GM18526 (cell line): ENCODE results near the gene BDH2.

Source experiments
- POLR2A ChIP-seq: IDR thresholded peaks from 3 replicates; pipeline ENCODE4 v1.6.1; 2011; ENCODE audit not compliant: insufficient read length; ENCODE audit errors: extremely low read depth

The BDH2 gene

GRCh38 chr4:103099691-103100392 lies at the start of gene BDH2:
Gene BDH2 (minus strand): TSS chr4:103099834. CDS start chr4:103096254, 3,580 bp downstream.
- no peak for TF ChIP-seq POLR2A

- TF ChIP-seq POLR2A: no peak
These were observed 45.3 kb upstream of the BDH2 start for GRCh38 chr4:103144926-103145325.

GRCh38 chr4:103137446-103137827 lies 37.8 kb upstream of the BDH2 start:
- TF ChIP-seq POLR2A: no peak

- TF ChIP-seq POLR2A: no peak
These were observed 37.2 kb upstream of the BDH2 start for GRCh38 chr4:103136671-103137445.

GRCh38 chr4:103129174-103129573 lies 29.5 kb upstream of the BDH2 start:
- no peak for TF ChIP-seq POLR2A

- no peak for TF ChIP-seq POLR2A
These were observed 26.5 kb upstream of the BDH2 start for GRCh38 chr4:103126126-103126525.

GRCh38 chr4:103123114-103123513 lies 23.5 kb upstream of the BDH2 start:
- no peak for TF ChIP-seq POLR2A

GRCh38 chr4:103118166-103118565 lies 18.5 kb upstream of the BDH2 start:
- no peak for TF ChIP-seq POLR2A

GRCh38 chr4:103111598-103111997 lies 12.0 kb upstream of the BDH2 start:
- no peak for TF ChIP-seq POLR2A

GRCh38 chr4:103108542-103108941 lies 8.9 kb upstream of the BDH2 start:
- no peak for TF ChIP-seq POLR2A

GRCh38 chr4:103105558-103106356 lies 6.1 kb upstream of the BDH2 start:
- TF ChIP-seq POLR2A: no peak

- no peak for TF ChIP-seq POLR2A
These were observed 5.3 kb upstream of the BDH2 start for GRCh38 chr4:103104886-103105285.

- no peak for TF ChIP-seq POLR2A
These were observed 1.1 kb upstream of the BDH2 start for GRCh38 chr4:103100691-103101090.

GRCh38 chr4:103098756-103099440 lies 736 bp downstream of the BDH2 start:
- no peak for TF ChIP-seq POLR2A

- no peak for TF ChIP-seq POLR2A
These were observed 1.3 kb downstream of the BDH2 start for GRCh38 chr4:103098341-103098740.
